Measurements from ENCODE around the gene ELK1.

DNA sequence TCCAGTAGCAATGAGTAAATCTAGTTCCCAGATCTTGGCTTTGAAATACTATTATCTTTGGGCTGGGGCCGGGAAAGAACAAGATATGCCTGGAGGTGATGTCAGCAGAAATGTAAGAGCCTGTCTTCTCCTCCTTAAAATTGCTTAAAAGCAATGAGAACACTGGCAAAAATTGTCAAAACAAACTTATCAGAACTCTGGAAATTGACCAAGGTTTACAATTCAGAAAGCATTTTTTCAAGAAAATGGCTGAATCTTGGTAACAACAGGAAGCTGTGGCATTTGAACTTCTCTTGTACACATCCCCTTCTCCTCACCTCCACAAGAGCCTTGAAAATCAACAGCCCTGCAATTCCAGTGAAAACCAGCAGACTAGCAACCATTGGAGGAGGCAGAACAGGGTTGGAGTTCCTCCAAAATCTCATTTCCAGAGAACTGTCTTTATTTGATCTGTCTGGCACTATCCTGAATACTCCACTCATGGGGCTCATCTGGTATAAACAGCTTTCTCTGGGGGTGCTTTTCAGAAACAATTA lies 54.6 kb downstream of the ELK1 start:
- TF ChIP-seq EZH2 (IDR thresholded peaks at IDR 0.05) (no peak), POLR2AphosphoS5 (IDR thresholded peaks at IDR 0.05; ENCODE audit: borderline replicate concordance, low read depth, low read length) (no peak), FOXP2 (optimal IDR thresholded peaks at IDR 0.05; ENCODE audit: control extremely low read depth, extremely low read length, insufficient read depth) (no peak)

All from SK-N-MC (cell line).